NOMO-1 treated with DMSO at 0.1 percent for 48 hours (cell line): ENCODE results near the gene PAWR.
A peak's percentile ranks its signal among the peaks of the same experiment; 100 is the strongest.
"Not testable (repeated sequence)": the region's sequence is repeated elsewhere in the genome, so short reads cannot be mapped to it uniquely, and the experiment has no call there.

ENCODE experiments used
- DNase-seq: peaks from one replicate; lab custom pipeline; 2025; ENCODE audit not compliant: unreplicated experiment; lab: John Stamatoyannopoulos, UW

The PAWR gene

DNA sequence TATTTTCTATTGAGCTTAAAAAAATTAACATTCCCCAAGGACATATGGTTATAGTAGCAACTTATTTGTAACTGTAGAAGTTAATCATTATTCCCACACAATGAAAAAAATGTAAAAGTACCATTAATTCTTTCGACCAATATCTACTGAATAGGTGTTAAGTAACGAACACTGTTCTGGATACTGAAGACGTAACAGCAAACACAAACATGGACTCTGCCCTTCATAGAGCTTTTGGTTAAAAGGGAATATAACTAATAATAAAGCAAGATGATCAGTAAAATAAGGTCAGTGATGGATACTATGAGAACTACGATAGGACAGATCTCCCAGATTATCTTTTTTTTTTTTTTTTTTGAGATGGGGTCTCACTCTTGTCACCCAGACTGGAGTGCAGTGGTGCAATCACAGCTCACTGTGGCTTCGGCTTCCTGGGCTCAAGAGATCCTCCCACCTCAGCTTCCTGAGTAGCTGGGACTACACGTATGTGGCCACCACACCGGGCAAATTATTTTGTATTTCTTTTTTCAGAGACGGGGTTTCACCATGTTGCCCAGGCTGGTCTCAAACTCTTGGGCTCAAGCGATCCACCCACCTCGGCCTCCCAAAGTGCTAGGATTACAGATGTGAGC, 93.9 kb downstream of the PAWR start:
- no peak for DNase-seq

DNA sequence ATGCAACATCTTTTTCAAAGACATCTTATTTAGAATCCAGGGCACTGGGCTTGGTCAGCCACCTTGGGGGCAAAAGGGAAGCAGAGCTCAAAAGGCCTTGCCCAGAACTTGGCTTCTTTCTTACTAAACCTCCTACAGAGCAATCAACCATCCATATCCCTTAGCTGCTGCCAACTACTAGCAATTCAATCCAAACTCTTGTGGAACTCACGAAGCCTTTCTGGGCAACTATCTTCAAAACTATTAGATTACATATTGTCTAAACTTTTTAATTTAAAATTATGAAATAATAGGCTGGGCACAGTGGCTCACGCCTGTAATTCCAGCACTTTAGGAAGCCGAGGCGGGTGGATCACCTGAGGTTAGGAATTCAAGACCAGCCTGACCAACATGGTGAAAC, 95.5 kb downstream of the PAWR start:
- DNase-seq, result no peak

DNA sequence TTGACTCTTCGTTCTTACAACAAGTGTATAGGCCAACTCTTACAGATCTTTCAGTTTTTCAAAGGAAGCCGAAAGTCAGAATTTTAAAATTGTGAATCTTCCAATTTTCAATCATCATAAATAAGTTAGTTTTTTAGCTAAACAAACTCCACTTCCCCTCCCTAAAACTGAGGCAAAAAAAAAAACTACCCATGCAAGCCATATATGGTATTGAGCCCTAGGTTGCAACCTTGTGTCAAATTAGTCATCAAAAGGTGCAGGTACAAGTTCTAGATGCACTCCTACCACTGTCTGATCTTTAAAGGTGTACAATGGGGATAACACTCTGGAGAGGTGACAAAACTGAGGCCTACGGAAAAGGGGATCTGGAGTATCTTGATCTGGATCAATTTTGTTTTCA, 97.9 kb downstream of the PAWR start:
- no peak for DNase-seq

DNA sequence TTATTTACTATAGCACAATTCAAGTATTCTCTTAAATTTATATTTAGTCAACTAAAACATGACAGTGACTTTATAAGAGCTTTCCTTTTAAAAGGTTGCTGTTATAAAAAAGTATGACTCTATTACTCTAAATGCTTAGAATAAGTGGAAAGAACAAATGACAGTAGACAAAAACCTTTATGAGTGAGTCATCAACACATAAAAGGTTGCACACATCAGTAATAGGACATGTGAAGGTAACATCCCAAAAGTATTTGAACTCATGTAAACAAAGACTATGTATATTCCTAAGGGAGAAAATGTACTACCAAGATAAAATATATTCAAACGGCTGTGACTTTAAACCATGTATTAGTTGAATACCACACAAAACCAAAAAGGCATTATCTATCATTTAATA, 98.8 kb downstream of the PAWR start:
- no peak for DNase-seq

DNA sequence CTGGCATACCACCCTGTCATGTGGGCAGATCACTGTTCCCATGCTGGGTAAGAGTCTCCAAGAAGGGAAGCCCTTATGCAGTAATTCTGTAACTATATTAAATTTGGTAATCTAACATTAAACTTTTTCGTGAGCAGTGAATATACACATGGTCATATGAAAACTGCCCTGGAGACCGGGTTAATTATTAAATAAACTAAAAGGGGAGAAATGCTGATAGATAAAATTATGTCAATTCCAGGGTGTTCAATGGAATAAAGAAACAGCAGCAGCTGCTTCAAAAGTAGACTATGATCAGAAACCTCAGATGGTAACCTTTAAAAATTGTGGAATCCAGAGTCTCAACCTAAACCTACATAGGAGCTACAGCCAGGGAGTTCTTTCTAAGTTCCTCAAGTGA, 100.0 kb downstream of the PAWR start:
- no peak for DNase-seq

DNA sequence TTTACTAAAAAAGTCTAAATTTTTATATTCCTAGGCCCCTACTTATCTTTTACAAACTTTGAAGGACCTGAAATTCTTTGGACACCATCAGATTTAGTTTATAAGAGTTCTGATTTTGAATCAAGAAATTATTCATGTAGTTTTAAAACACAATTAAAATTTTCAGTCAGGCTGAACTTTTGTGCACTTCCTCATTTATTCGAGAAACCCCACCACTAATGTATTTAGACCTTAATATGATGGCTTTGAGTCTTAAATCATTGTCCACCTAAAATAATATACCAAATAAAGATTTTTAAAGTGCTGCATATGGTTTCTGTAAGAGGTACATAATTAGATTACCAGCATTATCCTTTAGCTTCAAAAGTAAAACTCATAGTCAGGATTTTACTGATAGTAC, 103.4 kb downstream of the PAWR start:
- DNase-seq, result no peak

DNA sequence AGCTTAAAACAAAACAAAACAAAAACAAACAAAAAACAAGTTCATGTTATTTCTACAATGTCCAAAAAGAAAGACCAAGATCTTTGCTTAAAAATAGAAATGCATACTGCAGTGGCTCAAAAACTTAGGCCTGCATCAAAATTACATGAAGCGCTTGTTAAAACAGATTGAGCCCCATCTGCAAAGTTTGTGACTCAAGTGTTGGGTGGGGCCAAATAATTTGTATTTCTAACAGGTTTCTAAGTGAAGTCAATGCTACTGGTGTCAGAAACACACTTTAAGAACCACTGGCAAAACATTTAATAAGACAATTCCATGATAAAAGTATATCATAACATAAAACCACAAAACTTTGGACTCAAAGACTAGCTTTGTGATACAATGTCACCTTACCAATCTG, 105.6 kb downstream of the PAWR start:
- no peak for DNase-seq

DNA sequence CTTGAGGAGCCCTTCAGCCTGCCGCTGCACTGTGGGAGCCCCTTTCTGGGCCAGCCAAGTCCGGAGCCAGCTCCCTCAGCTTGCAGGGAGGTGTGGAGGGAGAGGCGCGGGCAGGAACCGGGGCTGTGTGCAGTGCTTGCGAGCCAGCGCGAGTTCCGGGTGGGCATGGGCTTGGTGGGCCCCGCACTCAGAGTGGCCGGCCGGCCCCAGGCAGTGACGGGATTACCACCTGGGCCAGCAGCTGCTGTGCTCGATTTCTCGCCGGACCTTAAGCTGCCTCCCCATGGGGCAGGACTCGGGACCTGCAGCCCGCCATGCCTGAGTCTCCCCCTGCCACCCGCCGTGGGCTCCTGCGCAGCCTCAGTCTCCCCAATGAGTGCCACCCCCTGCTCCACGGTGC, 116.9 kb downstream of the PAWR start:
- DNase-seq, result no peak

DNA sequence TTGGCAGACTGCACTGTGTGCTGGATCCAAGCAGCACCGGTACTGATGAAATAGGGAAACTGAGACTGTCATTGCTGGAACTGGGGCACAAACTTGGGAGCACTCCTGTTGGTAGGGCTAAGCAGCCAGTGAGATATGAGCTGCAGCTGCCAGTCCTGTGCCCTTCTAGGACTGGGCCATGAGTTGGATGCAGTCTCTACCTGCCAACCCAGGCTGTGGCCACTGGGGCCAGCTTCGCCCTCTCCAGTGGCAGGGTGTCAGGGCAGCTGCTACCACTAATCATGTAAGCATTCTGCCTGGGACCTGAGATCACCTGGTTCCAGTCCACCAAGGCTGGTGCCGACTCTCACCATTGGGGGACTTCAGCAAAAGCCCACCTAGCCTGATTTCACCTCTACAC, 121.1 kb downstream of the PAWR start:
- no peak for DNase-seq

DNA sequence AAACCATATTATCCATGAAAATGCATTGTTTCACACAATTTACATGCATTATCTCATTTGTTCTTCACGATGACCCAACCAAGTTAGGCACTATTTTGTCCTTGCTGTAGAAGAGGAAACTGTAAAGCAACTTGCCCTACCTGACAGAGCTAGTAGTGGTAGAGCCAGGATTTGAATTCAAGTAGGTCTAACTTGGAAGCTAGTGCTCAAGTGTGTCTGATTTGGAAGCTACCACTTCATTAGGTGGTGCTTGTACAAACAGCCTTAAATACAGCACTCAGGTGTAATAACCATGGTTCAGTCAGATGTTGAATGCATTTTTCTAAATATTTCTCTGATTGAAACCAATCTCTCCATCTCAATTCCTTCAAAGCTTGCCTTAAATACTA, 123.6 kb downstream of the PAWR start:
- no peak for DNase-seq

DNA sequence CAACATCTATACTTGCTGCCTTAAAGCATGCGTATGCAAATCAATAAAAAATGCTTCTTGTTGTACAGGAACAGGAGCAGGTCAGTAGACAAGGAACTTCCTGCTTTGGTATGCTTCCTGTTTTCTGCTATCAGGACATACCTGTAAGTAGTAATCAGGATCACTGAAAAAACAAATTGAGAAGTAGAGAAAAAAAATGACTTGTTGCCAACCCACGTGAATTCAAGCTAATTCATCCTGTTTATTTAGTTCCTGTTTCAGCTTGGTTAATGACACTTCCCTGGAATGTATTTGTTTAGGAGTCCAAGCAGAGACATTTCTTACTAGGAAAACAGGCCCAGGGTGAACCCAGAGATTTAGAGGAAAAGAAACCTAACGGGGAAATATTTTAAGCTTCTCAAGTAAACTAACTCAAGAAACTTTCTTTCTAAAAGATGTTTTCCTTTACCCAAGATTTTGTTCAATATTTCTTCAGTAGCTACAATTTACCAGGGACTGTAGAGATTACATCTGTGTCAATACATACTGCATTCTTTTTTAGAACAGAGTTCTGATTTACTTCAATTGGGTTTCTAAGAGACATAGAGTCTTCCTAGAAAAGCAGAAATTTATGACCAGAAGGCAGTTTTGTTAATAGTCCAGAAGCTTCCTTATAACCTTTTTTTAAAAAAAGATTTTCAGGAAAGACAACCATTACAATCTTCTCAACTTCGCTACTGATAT, 124.2 kb downstream of the PAWR start:
- no peak for DNase-seq

DNA sequence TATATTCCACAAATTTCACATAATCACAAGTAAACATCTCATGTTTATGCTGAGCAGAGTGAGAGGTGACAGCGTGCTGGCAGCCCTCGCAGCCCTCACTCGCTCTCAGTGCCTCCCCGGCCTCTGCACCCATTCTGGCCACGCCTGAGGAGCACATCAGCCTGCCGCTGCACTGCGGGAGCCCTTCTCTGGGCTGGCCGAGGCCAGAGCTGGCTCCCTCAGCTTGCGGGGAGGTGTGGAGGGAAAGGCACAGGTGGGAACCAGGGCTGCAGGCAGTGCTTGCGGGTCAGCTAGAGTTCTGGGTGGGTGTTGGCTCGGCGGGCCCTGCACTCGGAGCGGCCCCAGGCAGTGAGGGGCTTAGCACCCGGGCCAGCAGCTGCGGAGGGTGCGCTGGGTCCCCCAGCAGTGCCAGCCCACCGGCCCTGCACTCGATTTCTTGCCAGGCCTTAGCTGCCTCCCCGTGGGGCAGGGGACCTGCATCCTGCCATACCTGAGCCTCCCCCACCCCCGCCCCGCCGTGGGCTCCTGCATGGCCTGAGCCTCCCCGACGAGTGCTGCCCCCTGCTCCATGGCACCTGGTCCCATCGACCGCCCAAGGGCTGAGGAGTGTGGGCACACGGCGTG, 125.9 kb downstream of the PAWR start:
- DNase-seq, result not testable (repeated sequence)

DNA sequence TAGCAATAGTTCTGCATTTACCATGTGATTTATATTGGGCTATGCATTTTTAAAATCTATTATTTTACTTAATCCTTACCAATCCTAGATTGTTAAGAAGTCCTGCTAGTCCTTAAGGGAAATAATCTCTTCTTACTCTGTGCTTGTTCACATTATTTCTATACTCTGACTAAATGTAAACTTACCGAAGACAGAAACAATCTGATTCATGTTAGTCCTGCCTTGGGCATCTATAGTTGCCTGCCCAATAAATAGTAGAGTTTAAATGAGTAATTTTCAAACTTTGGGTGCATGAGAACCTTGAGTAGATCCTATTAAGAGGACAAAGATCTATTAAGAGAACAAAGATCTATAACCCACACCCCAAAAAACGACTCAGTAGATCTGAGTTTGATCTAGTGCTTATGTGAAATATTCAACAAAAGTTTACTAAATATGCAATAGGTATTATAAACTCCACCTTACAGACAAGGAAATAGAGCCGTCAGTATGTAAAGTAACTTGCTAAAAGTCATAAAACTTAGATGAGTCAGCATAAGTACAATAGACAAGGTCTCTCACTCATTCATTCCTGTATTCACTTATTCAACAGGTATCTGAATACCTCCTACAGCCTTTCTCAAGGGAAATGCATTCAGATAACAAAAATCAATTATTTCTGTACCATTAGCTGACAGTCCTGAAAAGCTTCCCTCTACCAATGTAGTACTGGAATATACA, 127.6 kb downstream of the PAWR start:
- DNase-seq, result no peak

DNA sequence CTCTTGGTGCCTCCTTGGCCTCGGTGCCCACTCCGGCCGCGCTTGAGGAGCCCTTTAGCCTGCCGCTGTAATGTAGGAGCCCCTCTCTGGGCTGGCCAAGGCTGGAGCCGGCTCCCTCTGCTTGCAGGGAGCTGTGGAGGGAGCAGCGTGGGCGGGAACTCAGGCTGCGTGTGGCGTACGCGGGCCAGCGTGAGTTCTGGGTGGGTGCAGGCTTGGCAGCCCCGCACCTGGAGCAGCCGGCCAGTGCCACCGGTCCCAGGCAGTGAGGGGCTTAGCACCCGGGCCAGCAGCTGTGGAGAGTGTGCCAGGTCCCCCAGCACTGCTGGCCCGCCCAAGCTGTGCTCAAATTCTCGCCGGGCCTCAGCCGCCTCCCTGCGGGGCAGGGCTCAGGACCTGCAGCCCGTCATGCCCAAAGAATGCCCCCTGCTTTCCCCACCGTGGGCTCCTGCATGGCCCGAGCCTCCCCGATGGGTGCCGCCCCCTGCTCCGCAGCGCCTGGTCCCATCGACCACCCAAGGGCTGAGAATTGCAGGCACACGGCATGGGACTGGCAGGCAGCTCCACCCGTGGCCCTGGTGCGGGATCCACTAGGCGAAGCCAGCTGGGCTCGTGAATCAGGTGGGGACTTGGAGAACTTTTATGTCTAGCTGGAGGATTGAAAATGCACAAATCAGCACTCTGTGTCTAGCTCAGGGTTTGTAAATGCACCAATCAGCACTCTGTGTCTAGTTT, 129.2 kb downstream of the PAWR start:
- no peak for DNase-seq

DNA sequence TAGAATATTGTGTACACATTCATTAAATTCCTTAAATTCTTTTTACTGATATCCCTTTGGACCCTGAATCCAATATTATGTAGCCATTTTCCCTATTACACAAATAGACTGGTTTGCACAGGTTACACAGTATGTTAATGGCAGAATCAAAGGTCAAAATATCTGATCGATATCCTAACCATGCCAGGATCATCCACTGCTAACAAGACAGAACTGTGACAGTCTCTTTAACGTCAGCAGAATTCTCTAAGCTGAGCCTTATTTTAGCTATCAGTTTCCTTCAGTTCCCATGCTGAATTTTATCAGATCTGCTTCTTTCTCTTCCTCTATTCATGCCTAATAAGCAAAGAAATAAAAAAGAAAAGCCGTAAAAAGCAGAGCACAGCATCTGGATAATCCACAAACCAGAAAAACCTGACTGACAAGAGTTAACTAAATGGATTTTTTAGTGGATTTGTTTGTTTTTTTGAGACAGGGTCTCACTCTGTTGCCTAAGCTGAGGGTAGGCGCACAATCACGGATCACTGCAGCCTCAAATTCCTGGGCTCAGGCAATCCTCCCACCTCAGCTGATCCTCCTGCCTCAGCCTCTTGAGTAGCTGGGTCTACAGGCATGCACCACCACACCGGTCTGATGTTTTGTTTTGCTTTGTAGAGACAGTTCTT, 130.4 kb downstream of the PAWR start:
- no peak for DNase-seq

DNA sequence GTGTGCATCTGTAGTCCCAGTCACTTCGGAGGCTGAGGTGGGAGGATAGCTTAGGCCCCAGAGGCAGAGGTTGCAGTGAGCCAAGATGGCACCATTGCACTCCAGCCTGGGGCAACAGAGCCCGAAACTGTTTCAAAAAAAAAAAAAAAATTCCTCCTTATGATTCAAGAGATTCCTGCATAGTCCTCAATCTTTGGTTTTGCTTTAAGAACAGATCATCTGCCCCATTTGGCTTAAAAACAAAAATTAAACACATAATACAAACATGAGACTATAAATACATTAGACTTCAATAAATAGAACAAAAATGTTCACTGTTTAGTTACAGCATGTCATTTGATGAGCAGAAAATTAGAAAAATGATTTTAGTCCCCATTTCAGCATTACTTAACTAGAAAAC, 131.2 kb downstream of the PAWR start:
- DNase-seq, result no peak

DNA sequence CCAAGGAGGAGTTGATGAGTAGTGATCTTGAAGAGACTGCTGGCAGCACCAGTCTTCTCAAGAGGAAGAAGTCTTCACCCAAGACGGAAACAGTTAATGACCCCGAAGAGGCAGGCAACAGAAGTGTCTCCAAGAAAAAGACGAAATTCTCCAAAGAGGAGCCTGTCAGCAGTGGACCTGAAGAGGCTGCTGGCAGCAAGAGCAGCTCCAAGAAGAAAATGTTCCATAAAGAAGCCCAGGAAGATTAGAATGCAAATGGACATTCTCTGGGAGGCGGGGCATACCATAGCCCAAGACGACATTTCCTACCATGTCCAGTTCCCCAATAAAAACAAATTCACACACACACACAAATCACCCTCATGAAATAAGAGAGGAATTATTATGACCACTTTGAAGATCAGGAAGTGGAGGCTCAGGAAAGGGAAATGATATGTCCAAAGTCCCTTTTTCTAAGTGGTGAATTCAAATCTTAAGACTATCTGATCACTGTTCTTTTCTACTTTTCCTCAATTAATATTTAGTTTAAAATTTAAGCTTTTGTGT, 131.8 kb downstream of the PAWR start:
- DNase-seq, result no peak

DNA sequence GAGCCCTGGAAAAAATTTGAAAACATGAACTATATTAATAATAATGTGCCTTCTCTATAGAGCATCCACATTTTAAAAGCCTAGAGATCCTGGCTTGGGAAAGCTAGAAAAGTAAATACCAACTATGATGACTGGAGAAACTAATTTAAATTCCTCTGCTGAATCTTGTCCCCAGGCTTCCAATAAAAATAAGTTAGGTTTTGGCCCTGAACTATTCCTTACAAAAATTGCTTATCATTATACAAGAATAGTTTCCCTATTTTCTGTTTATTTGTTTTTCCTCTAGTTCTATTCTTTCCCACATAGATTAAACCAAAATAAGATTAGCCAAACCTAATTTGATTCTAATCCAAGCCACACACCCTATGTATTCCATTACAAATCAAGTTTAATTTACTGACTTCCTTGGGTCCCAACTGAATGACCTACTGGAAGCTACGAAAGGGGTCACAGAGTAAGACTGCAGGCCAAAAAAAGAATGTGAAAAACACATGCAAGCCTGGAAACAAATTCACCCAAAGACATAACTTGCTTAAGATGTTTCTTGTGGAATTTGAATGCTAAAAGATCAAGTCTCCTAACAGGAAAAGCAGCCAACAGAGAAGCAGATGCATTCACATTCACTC, 133.0 kb downstream of the PAWR start:
- DNase-seq, result no peak

DNA sequence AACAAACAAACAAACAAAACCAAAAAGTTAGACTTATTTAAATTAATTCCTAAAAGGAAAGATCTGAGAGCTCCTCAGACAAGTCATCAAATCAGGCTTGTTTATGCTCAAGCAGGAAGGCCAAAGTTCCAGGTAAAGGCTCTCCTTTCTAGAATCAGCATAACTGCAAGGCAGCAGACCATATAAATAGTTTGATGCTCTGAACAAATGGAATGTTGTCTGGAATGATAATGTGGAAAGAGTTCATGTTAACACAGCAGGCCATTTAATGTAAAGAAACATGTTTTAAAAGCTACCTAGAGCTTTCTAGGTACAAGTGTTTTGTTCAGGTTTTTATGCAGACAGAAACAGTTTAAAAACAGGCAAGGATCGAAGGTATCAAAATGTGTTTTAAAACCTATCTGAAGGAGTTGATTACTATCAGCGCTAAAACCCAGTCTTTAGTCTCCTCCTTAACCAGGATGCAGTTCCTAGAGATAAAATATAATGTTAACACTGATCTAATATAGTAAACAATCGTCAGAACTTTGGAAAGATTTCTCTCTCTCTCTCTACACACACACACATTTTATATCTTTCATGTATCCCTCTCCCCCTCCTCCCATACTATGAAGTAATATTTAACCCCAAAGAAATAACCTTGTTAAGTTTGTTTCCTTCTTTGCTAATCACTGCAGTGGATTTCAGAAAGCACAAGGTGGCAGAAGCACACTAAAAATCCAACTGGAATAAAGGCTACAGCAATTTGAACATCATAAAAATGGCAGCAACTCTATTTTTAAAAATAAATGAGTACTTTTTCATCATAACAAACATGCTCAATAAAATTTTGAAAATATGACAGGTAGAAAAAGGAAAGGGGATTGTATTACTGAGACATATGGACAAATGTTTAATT, 135.5 kb downstream of the PAWR start:
- peak; percentile 11 for DNase-seq
